Body of pancreas (tissue), 4 donors: ENCODE results near the gene A4GNT. TPM values are rescaled to one million over a fixed set of nuclear protein-coding genes. Genes with fewer than 3 reads are reported as not detected.

Source experiments
- ATAC-seq: fragments of 150-250 bp; one replicate; pipeline ENCODE4 v1.9.1; 2016
- DNase-seq, 4 donors: peaks; one replicate each; pipeline ENCODE4 v3.0.0-alpha.2; 2019
- H3K27ac ChIP-seq, 4 donors: fragments of 200-600 bp; sonication (generic); 1 replicate in 3 of 4; 2 replicates in 1 of 4; pipeline versions ENCODE4 v1.5.1 to v1.6.1; 2016 to 2019; ENCODE audit warnings: mild to moderate bottlenecking in 1 of 4, mixed read lengths in 1 of 4, moderate library complexity in 1 of 4
- H3K27me3 ChIP-seq, 2 donors: fragments of 200-600 bp; sonication (generic); one replicate each; pipeline ENCODE4 v1.6.0; 2016; ENCODE audit warnings: mild to moderate bottlenecking in 1 of 2
- H3K36me3 ChIP-seq, 2 donors: fragments of 200-600 bp; sonication (generic); replicated peaks in 1 of 2; 2 replicates each; pipeline ENCODE4 v1.5.1; 2016; ENCODE audit warnings: low read depth in 2 of 2; ENCODE audit not compliant: insufficient read depth in 1 of 2
- H3K4me1 ChIP-seq: fragments of 200-600 bp; sonication (generic); one replicate; pipeline ENCODE4 v1.6.0; 2016
- H3K4me3 ChIP-seq, 2 donors: fragments of 200-600 bp; sonication (generic); 1 replicate in 1 of 2; 2 replicates in 1 of 2; pipeline ENCODE4 v1.5.1; 2016 to 2019
- H3K9me3 ChIP-seq, 3 donors: fragments of 200-600 bp; sonication (generic); 1 replicate in 2 of 3; 2 replicates in 1 of 3; pipeline ENCODE4 v1.5.1; 2016
- POLR2A ChIP-seq, 3 donors: fragments of 450-650 bp; IDR thresholded peaks; one replicate each; pipeline ENCODE4 v1.6.1; 2016; ENCODE audit warnings: antibody characterized with exemption in 3 of 3, mild to moderate bottlenecking in 2 of 3
- WGBS, 2 donors: methylation state at CpG; one replicate each; pipeline ENCODE4 v1.1.5; 2017; 5-methylcytosine and 5-hydroxymethylcytosine counted together
- intact Hi-C: fragments of 100-400 bp; cut with DNase I; formaldehyde crosslinking; loops from one replicate; pipeline ENCODE4 v1.15.1; 2023
- total RNA-seq, 2 donors: library from RNA; depleted of rRNA; stranded (reverse); fragments of >200 nt; gene quantifications; one replicate each; pipeline ENCODE4 v1.1.0, GENCODE V29; 2016
- TF ChIP-seq, protein P1 (sequence below), 7 experiments: fragments of 450-650 bp in 4 of 7; fragments of 200-600 bp in 3 of 7; sonication (generic) in 3 of 7; IDR thresholded peaks; one replicate each; pipeline ENCODE4 v1.5.1; 2016 to 2019; ENCODE audit warnings: antibody characterized with exemption in 7 of 7

The A4GNT gene
- total RNA-seq, 2 donors from 2014 or later, result 1.8 to 4.0 TPM

- no peak for ATAC-seq
- H3K36me3 ChIP-seq, result no peaks in the 10 kb centered on the region
- H3K4me1 ChIP-seq, result peaks cover 17% of the 10 kb centered on the region
- H3K4me3 ChIP-seq, result no peak overlapping the region
- TF ChIP-seq, protein P1, sequence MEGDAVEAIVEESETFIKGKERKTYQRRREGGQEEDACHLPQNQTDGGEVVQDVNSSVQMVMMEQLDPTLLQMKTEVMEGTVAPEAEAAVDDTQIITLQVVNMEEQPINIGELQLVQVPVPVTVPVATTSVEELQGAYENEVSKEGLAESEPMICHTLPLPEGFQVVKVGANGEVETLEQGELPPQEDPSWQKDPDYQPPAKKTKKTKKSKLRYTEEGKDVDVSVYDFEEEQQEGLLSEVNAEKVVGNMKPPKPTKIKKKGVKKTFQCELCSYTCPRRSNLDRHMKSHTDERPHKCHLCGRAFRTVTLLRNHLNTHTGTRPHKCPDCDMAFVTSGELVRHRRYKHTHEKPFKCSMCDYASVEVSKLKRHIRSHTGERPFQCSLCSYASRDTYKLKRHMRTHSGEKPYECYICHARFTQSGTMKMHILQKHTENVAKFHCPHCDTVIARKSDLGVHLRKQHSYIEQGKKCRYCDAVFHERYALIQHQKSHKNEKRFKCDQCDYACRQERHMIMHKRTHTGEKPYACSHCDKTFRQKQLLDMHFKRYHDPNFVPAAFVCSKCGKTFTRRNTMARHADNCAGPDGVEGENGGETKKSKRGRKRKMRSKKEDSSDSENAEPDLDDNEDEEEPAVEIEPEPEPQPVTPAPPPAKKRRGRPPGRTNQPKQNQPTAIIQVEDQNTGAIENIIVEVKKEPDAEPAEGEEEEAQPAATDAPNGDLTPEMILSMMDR (IDR thresholded peaks at IDR 0.05), result no peak
- TF ChIP-seq POLR2A (IDR thresholded peaks at IDR 0.05), result no peak
- no peaks in the 10 kb centered on the region for H3K9me3 ChIP-seq
- no peak for DNase-seq
- WGBS, 2 donors, result 75 to 88% methylated on average over 5 of the region's 5 CpGs
- H3K27ac ChIP-seq, result no peak overlapping the region
- no peaks in the 10 kb centered on the region for H3K27me3 ChIP-seq
- intact Hi-C loops, result no loop called here
These were observed 52.3 kb downstream of the A4GNT start for GRCh38 chr3:138079901-138080300.

DNA sequence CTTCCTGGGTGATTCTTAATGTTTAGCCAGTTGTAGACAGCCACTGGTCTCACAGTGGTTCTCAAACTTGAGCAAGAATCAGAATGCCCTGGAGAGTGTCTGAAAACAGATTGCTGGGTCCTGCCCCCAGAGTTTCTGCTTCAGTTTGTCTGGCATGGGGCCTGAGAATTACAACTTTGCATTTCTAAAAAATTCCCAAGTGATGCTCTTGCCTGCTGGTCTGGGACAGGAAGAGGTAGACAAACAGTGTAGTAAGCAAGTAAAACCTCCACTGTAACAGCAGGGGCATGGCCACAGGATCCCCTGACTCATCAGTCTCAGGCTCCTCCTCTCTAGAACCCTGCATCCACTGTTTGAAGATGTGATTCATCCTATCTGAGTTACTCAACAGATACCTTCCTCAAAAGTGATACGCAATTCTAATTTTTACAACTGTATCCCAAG lies 53.3 kb downstream of the A4GNT start:
- WGBS, 2 donors, result 0 to 88% methylated on average over 1 of the region's 1 CpG
- TF ChIP-seq, protein P1 (IDR thresholded peaks at IDR 0.05), result no peak
- no peak for TF ChIP-seq POLR2A (IDR thresholded peaks at IDR 0.05)
- peak; percentile 30 for ATAC-seq
- intact Hi-C loops, result no loop called here
- no peaks in the 10 kb centered on the region for H3K36me3 ChIP-seq
- peak in 1 of 4 donors; percentile 27 for DNase-seq
- H3K27me3 ChIP-seq, result no peaks in the 10 kb centered on the region
- H3K4me1 ChIP-seq, result peaks cover 17% of the 10 kb centered on the region
- H3K4me3 ChIP-seq, result no peak overlapping the region
- no peaks in the 10 kb centered on the region for H3K9me3 ChIP-seq
- no peak overlapping the region for H3K27ac ChIP-seq

DNA sequence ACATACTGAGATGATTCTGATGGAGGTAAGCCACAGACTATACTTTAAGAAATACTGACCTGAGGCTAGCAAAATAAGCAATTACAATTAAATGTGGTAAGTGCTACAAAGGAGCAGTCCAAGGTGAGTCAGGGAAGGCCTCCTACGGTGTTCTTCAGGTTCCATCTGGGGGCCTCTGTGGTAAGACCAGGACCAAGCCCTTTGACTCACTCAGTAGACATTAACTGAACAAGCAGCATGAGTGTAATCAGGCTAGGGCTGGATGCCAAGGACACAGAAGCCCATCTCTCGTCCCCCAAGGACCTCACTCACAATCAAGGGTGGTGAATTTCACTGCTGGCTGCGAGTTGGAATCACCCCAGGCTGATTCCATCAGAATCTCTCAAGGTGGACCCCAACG lies 54.1 kb downstream of the A4GNT start:
- WGBS, 2 donors, result 60 to 75% methylated on average over 4 of the region's 4 CpGs
- no peak for DNase-seq
- H3K36me3 ChIP-seq, result no peaks in the 10 kb centered on the region
- H3K27me3 ChIP-seq, result no peaks in the 10 kb centered on the region
- peaks cover 15% of the 10 kb centered on the region for H3K4me1 ChIP-seq
- H3K9me3 ChIP-seq, result no peaks in the 10 kb centered on the region
- no peak for ATAC-seq
- no peak overlapping the region for H3K4me3 ChIP-seq
- TF ChIP-seq, protein P1 (IDR thresholded peaks at IDR 0.05), result no peak
- TF ChIP-seq POLR2A (IDR thresholded peaks at IDR 0.05), result no peak
- no peak overlapping the region for H3K27ac ChIP-seq
- intact Hi-C loops, result no loop called here

Other genes starting within 250 kb of the A4GNT start
- 10 to 100 TPM in 1 of 2 donors, 1 to 10 TPM in 1; 2.0 to 10.1 TPM for gene CLDN18, start 122.2 kb downstream of the A4GNT start, total RNA-seq
- gene DZIP1L, start 16.8 kb downstream of the A4GNT start, total RNA-seq, result 10 to 100 TPM; 33.7 to 70.2 TPM
- gene DBR1, start 42.5 kb upstream of the A4GNT start, total RNA-seq, result 10 to 100 TPM in 1 of 2 donors, 1 to 10 TPM in 1; 4.3 to 11.7 TPM
- 100 to 1,000 TPM in 1 of 2 donors, 10 to 100 TPM in 1; 29.8 to 103 TPM for gene ARMC8, start 54.9 kb upstream of the A4GNT start, total RNA-seq
- gene NME9, start 197.5 kb upstream of the A4GNT start, total RNA-seq, result 1 to 10 TPM in 1 of 2 donors, not detected in 1; 1.3 TPM
- 10 to 100 TPM in 1 of 2 donors, 1 to 10 TPM in 1; 9.9 to 20.1 TPM for gene MRAS, start 216.2 kb upstream of the A4GNT start, total RNA-seq